MM.1S (cell line): Measurements from ENCODE around the gene PIP4K2A.

Experiments used
- DNase-seq: peaks from one replicate; pipeline ENCODE4 v3.0.0-alpha.2; 2015
- H2AFZ ChIP-seq: fragments of 300-600 bp; sonication (generic); 2 replicates; pipeline ENCODE4 v1.6.0; 2016; ENCODE audit warnings: antibody characterized with exemption, low read length
- H3F3A ChIP-seq: fragments of 300-600 bp; sonication (generic); 2 replicates; pipeline ENCODE4 v1.6.1; 2016; ENCODE audit warnings: mild to moderate bottlenecking, antibody characterized with exemption, low read length, moderate library complexity, mixed read lengths; ENCODE audit not compliant: insufficient read depth
- H3K27ac ChIP-seq: fragments of 300-600 bp; sonication (generic); 2 replicates; pipeline ENCODE4 v1.5.1; 2016; ENCODE audit warnings: mild to moderate bottlenecking, low read length
- H3K27me3 ChIP-seq: fragments of 300-600 bp; sonication (generic); replicated peaks from 2 replicates; pipeline ENCODE4 v1.6.0; 2016; ENCODE audit warnings: low read length; ENCODE audit not compliant: insufficient read depth
- H3K36me3 ChIP-seq: fragments of 300-600 bp; sonication (generic); replicated peaks from 2 replicates; pipeline ENCODE4 v1.6.1; 2016; ENCODE audit warnings: mild to moderate bottlenecking, low read length, mixed read lengths; ENCODE audit not compliant: insufficient read depth
- H3K4me1 ChIP-seq: fragments of 300-600 bp; sonication (generic); 2 replicates; pipeline ENCODE4 v1.6.1; 2016; ENCODE audit warnings: low read length, mixed read lengths
- H3K4me2 ChIP-seq: fragments of 300-600 bp; sonication (generic); 2 replicates; pipeline ENCODE4 v1.6.0; 2016; ENCODE audit warnings: low read depth, low read length
- H3K4me3 ChIP-seq: fragments of 300-600 bp; sonication (generic); 2 replicates; pipeline ENCODE4 v1.5.1; 2016; ENCODE audit warnings: low read length, mixed read lengths
- H3K79me2 ChIP-seq: fragments of 300-600 bp; sonication (generic); 2 replicates; pipeline ENCODE4 v1.6.1; 2016; ENCODE audit warnings: mixed run types, low read length, mixed read lengths
- H3K9ac ChIP-seq: fragments of 300-600 bp; sonication (generic); 2 replicates; pipeline ENCODE4 v1.6.1; 2016; ENCODE audit warnings: low read length, mixed read lengths
- H3K9me2 ChIP-seq: fragments of 300-600 bp; sonication (generic); replicated peaks from 2 replicates; pipeline ENCODE4 v1.6.1; 2016; ENCODE audit warnings: mild to moderate bottlenecking, low read length, mixed read lengths; ENCODE audit not compliant: insufficient read depth
- H3K9me3 ChIP-seq: fragments of 300-600 bp; sonication (generic); replicated peaks from 2 replicates; pipeline ENCODE4 v1.6.1; 2016; ENCODE audit warnings: mild to moderate bottlenecking, low read length, mixed read lengths; ENCODE audit not compliant: insufficient read depth
- H4K20me1 ChIP-seq: fragments of 300-600 bp; sonication (generic); 2 replicates; pipeline ENCODE4 v1.6.1; 2016; ENCODE audit warnings: mild to moderate bottlenecking, low read length, moderate library complexity, mixed read lengths; ENCODE audit not compliant: insufficient read depth
- EZH2 ChIP-seq: fragments of 300-600 bp; sonication (generic); optimal IDR thresholded peaks from 2 replicates; pipeline ENCODE3; 2017; ENCODE audit warnings: low read depth, mild to moderate bottlenecking, antibody characterized with exemption, low read length, mixed read lengths
- EZH2phosphoT487 ChIP-seq: fragments of 300-600 bp; sonication (generic); IDR thresholded peaks from 2 replicates; pipeline ENCODE4 v1.6.1; 2018; ENCODE audit warnings: antibody characterized with exemption, low read length
- TF ChIP-seq, protein P1 (sequence below): fragments of 300-600 bp; sonication (generic); IDR thresholded peaks from 2 replicates; pipeline ENCODE4 v1.5.1; 2016; ENCODE audit warnings: antibody characterized with exemption, low read length, mixed read lengths

PIP4K2A gene

DNA sequence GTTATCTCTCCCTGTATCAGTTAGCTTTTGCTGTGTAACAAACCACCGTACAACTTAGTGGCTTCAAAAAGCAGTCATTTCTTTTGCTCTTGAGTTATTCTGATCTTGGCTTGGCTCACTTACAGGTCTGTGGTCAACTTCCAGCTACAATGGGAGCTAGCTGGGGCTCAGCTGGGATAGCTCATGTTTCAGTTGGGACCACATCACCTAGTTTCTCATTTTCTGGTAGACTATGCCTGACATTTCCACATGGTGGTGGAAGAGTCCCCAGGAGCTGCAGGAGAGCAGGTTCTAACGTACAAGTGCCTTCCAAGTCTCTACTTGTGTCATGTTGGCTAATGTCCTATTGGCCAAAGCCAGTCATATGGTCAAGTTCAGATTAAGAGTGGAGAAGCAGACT, 25.8 kb upstream of the PIP4K2A start:
- TF ChIP-seq EZH2, result no peak
- no peak for TF ChIP-seq EZH2phosphoT487
- TF ChIP-seq, protein P1, sequence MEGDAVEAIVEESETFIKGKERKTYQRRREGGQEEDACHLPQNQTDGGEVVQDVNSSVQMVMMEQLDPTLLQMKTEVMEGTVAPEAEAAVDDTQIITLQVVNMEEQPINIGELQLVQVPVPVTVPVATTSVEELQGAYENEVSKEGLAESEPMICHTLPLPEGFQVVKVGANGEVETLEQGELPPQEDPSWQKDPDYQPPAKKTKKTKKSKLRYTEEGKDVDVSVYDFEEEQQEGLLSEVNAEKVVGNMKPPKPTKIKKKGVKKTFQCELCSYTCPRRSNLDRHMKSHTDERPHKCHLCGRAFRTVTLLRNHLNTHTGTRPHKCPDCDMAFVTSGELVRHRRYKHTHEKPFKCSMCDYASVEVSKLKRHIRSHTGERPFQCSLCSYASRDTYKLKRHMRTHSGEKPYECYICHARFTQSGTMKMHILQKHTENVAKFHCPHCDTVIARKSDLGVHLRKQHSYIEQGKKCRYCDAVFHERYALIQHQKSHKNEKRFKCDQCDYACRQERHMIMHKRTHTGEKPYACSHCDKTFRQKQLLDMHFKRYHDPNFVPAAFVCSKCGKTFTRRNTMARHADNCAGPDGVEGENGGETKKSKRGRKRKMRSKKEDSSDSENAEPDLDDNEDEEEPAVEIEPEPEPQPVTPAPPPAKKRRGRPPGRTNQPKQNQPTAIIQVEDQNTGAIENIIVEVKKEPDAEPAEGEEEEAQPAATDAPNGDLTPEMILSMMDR, result no peak
- H4K20me1 ChIP-seq, result no peaks in the 10 kb centered on the region
- H3K9me2 ChIP-seq, result no peaks in the 10 kb centered on the region
- H3K4me1 ChIP-seq, result peaks cover 6% of the 10 kb centered on the region; the same call in 1 of the 2 replicates
- H3K9ac ChIP-seq, result no peak overlapping the region
- DNase-seq, result no peak
- H3K4me3 ChIP-seq, result no peak overlapping the region
- no peak overlapping the region for H3K4me2 ChIP-seq
- no peaks in the 10 kb centered on the region for H3K36me3 ChIP-seq
- H3F3A ChIP-seq, result no peaks in the 10 kb centered on the region; the same call in 1 of the 2 replicates
- no peak overlapping the region for H2AFZ ChIP-seq
- no peaks in the 10 kb centered on the region for H3K27me3 ChIP-seq
- no peaks in the 10 kb centered on the region for H3K9me3 ChIP-seq
- H3K27ac ChIP-seq, result no peak overlapping the region
- no peaks in the 10 kb centered on the region for H3K79me2 ChIP-seq

DNA sequence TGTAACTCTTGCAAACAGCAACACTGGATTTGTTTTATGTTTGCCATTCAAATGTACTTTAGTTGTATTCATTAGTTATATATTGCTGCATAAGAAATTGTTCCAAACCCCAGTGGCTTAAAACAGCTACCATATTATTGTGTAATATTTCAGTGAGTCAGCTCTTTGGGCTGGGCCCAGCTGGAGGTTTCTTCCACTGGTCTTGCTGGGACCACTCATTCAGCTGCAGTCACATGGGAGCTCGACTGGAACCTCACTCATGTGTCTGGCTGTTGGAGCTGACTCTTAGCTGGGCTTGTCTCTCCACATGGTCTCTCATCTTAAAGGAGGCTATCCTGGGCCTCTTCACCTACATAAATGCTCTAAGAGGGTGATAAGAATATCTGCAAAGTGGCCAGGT, 23.2 kb upstream of the PIP4K2A start:
- no peaks in the 10 kb centered on the region for H3K27me3 ChIP-seq
- H3K9me2 ChIP-seq, result no peaks in the 10 kb centered on the region
- H4K20me1 ChIP-seq, result no peaks in the 10 kb centered on the region
- DNase-seq, result no peak
- no peaks in the 10 kb centered on the region for H3K9me3 ChIP-seq
- no peaks in the 10 kb centered on the region for H3F3A ChIP-seq
- H3K27ac ChIP-seq, result no peak overlapping the region
- H3K4me3 ChIP-seq, result no peak overlapping the region
- peaks cover 4% of the 10 kb centered on the region; the same call in 1 of the 2 replicates for H3K4me1 ChIP-seq
- H3K79me2 ChIP-seq, result no peaks in the 10 kb centered on the region
- H3K36me3 ChIP-seq, result no peaks in the 10 kb centered on the region
- no peak overlapping the region for H2AFZ ChIP-seq
- no peak for TF ChIP-seq EZH2
- TF ChIP-seq, protein P1, result no peak
- TF ChIP-seq EZH2phosphoT487, result no peak
- H3K9ac ChIP-seq, result no peak overlapping the region
- H3K4me2 ChIP-seq, result no peak overlapping the region

DNA sequence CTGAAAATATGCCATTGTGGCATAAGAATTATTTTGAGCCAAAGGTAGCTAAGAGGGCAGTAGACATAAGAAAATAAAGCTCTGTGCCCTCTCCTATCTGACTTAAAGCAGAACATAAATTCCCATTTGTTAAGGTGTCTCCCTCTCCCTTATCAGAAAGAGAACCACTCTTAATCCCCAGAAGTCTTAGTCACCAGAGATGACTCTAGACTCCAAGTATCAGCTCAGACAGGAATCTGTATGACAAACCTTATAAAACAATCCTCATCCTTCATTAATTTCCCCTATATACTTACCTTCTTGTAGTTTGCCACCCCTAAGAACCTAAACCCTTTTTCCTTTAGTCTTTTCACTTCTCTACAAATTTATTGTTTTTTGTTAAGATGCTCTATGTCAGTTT, 21.8 kb upstream of the PIP4K2A start:
- H3K9ac ChIP-seq, result no peak overlapping the region
- no peak overlapping the region for H3K4me3 ChIP-seq
- TF ChIP-seq, protein P1, result no peak
- TF ChIP-seq EZH2 (no peak), EZH2phosphoT487 (no peak)
- H3K27me3 ChIP-seq, result no peaks in the 10 kb centered on the region
- H3K4me1 ChIP-seq, result no peaks in the 10 kb centered on the region
- no peaks in the 10 kb centered on the region for H3K79me2 ChIP-seq
- no peaks in the 10 kb centered on the region for H4K20me1 ChIP-seq
- H3F3A ChIP-seq, result no peaks in the 10 kb centered on the region
- no peaks in the 10 kb centered on the region for H3K9me3 ChIP-seq
- H2AFZ ChIP-seq, result no peak overlapping the region
- H3K36me3 ChIP-seq, result no peaks in the 10 kb centered on the region
- no peaks in the 10 kb centered on the region for H3K9me2 ChIP-seq
- DNase-seq, result no peak
- no peak overlapping the region for H3K4me2 ChIP-seq
- no peak overlapping the region for H3K27ac ChIP-seq
